ENCODE measurements around the gene DSE.
A peak's percentile ranks its signal among the peaks of the same experiment; 100 is the strongest.

DSE gene

DNA sequence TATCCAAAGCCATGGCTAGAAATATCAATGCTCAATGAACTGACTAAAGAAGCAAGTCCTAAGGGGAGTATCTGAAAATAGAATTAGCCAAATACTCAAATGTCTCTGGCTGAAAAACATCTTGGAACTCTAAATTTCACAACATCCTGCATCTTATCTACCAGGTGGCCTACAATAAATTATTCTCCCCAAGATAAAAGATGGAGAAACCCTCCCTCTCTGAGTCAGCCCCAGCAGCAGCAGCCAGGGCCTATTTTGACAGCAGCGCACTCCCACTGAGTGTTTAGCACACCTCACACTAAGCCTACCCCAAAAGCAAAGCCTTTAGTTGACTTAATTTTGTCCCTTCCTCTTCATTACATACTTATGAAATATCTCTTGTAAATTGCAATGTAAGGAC, 96.3 kb downstream of the DSE start:
- TF ChIP-seq, protein P1, sequence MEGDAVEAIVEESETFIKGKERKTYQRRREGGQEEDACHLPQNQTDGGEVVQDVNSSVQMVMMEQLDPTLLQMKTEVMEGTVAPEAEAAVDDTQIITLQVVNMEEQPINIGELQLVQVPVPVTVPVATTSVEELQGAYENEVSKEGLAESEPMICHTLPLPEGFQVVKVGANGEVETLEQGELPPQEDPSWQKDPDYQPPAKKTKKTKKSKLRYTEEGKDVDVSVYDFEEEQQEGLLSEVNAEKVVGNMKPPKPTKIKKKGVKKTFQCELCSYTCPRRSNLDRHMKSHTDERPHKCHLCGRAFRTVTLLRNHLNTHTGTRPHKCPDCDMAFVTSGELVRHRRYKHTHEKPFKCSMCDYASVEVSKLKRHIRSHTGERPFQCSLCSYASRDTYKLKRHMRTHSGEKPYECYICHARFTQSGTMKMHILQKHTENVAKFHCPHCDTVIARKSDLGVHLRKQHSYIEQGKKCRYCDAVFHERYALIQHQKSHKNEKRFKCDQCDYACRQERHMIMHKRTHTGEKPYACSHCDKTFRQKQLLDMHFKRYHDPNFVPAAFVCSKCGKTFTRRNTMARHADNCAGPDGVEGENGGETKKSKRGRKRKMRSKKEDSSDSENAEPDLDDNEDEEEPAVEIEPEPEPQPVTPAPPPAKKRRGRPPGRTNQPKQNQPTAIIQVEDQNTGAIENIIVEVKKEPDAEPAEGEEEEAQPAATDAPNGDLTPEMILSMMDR (IDR thresholded peaks at IDR 0.05; ENCODE audit: unreplicated experiment in 3 of 3) = no peak
- Mint-ChIP-seq H3K27ac (peak overlapping the region in 1 of 3 experiments; percentile 11), H3K27me3 (ENCODE audit: low read depth) (peaks cover 11% of the 10 kb centered on the region), H3K4me1 (peaks cover 10% of the 10 kb centered on the region), H3K36me3 (ENCODE audit: low read depth) (no peaks in the 10 kb centered on the region), H3K9me3 (no peaks in the 10 kb centered on the region), H3K4me3 (no peak overlapping the region)

DNA sequence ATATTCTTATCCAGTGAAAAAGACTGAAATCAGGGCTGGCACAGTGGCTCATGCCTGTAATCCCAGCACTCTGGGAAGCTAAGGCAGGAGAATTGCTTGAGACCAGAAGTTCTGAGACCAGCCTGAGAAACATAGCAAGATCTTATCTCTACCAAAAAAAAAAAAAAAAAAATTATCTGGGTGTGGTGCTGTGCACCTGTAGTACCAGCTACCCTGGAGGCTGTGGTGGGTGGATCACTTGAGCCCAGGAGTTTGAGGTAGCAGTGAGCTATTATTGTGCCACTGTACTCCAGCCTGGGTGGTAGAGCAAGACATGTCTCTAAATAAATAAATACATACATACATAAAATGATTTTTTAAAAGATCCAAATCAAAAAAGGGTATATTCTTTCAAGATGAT, 96.8 kb downstream of the DSE start:
- no peak overlapping the region for H3K27ac Mint-ChIP-seq
- H3K27me3 Mint-ChIP-seq (ENCODE audit: low read depth) = peaks cover 10% of the 10 kb centered on the region
- H3K4me3 Mint-ChIP-seq = no peak overlapping the region
- no peaks in the 10 kb centered on the region for H3K9me3 Mint-ChIP-seq
- no peaks in the 10 kb centered on the region for H3K36me3 Mint-ChIP-seq (ENCODE audit: low read depth)
- TF ChIP-seq, protein P1 (IDR thresholded peaks at IDR 0.05; ENCODE audit: unreplicated experiment in 3 of 3) = no peak
- H3K4me1 Mint-ChIP-seq = peaks cover 11% of the 10 kb centered on the region

DNA sequence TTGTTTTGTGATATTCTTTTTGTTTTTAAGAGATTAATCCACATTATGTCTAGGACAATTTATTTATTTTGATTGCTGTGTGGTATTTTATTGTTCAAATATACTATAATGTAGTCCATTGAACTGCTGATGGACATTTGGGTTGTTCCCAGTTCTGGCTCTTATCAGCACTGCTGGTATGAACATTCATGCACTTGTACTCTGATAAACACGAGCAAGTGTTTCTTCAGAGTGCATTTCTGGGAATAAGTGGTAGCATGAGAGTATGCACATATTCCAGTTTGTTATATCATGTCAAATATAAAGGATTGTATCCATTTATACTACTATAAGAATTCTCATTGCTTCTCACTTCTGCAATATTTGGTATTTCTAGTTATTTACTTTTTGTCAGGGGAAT, 97.5 kb downstream of the DSE start:
- no peak overlapping the region for H3K27ac Mint-ChIP-seq
- no peak overlapping the region for H3K4me3 Mint-ChIP-seq
- no peaks in the 10 kb centered on the region for H3K9me3 Mint-ChIP-seq
- peaks cover 5% of the 10 kb centered on the region for H3K27me3 Mint-ChIP-seq (ENCODE audit: low read depth)
- H3K36me3 Mint-ChIP-seq (ENCODE audit: low read depth) = no peaks in the 10 kb centered on the region
- H3K4me1 Mint-ChIP-seq = peaks cover 10% of the 10 kb centered on the region
- TF ChIP-seq, protein P1 (IDR thresholded peaks at IDR 0.05; ENCODE audit: unreplicated experiment in 3 of 3) = no peak

DNA sequence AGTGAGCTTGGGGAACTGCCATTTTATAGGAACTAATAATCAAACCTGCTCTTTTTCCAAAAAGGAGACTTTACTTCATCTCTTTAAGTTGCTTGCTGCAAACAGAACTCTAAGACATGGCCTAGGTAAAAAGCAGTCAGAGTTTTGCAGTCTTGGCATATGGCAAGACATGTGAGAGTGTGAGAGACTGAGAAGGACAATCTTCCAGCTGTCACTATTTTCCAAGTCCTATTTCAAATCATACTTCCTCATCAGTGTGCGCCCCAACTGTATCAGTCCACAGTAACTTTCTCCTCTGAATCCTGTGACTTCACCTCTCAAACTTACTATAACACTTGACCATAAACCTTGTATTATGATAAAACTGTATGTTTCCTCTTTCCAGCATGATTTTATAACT, 100.8 kb downstream of the DSE start:
- Mint-ChIP-seq H3K4me3 (no peak overlapping the region), H3K4me1 (peaks cover 9% of the 10 kb centered on the region), H3K27me3 (ENCODE audit: low read depth) (no peaks in the 10 kb centered on the region), H3K36me3 (ENCODE audit: low read depth) (no peaks in the 10 kb centered on the region), H3K27ac (no peak overlapping the region), H3K9me3 (no peaks in the 10 kb centered on the region)
- TF ChIP-seq, protein P1 (IDR thresholded peaks at IDR 0.05; ENCODE audit: unreplicated experiment in 3 of 3) = no peak

DNA sequence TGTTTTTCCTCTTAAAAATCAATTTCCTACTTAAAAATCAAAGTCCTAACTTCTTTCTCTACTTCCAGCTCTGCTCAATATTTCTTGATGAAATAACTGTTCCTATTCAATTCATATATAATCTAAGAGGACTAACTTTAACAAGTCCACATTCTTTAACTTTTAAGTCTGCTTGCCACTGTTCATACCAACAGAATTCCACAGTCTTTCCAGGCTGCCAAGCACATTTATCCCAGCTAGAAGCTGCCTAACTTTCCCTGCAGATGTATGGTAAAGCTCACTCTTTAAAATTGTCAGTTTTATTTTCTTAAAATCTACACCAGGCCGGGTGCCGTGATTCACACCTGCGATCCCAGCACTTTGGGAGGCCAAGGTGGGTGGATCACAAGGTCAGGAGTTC, 102.0 kb downstream of the DSE start:
- H3K9me3 Mint-ChIP-seq = no peaks in the 10 kb centered on the region
- peaks cover 5% of the 10 kb centered on the region for H3K4me1 Mint-ChIP-seq
- H3K36me3 Mint-ChIP-seq (ENCODE audit: low read depth) = no peaks in the 10 kb centered on the region
- H3K27me3 Mint-ChIP-seq (ENCODE audit: low read depth) = no peaks in the 10 kb centered on the region
- TF ChIP-seq, protein P1 (IDR thresholded peaks at IDR 0.05; ENCODE audit: unreplicated experiment in 3 of 3) = no peak
- no peak overlapping the region for H3K4me3 Mint-ChIP-seq
- peak overlapping the region in 1 of 3 experiments; percentile 25 for H3K27ac Mint-ChIP-seq

DNA sequence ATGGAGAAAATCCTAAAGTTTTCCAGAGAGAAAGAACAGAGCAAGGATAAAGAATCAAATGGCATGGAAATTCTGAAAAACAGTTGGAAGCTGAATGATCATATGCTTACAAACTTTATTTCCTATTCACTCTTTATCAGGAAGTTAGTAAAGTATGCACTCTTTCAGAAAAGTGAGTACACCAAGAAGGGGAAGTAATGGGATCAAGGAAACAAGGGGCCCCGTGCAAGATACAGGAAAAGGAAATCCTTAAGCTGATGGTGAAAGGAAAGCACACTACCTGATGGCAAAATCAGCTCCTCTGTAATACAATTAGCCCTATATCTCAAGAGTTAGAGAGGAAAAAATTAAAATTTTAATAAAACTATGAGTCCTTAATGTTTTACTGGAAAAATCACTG, 104.4 kb downstream of the DSE start:
- H3K36me3 Mint-ChIP-seq (ENCODE audit: low read depth) = no peaks in the 10 kb centered on the region
- H3K4me3 Mint-ChIP-seq = no peak overlapping the region
- H3K4me1 Mint-ChIP-seq = peaks cover 5% of the 10 kb centered on the region
- no peak overlapping the region for H3K27ac Mint-ChIP-seq
- no peaks in the 10 kb centered on the region for H3K9me3 Mint-ChIP-seq
- H3K27me3 Mint-ChIP-seq (ENCODE audit: low read depth) = no peaks in the 10 kb centered on the region
- TF ChIP-seq, protein P1 (IDR thresholded peaks at IDR 0.05; ENCODE audit: unreplicated experiment in 3 of 3) = no peak

Data from nephron (organoid).